H1 (cell line): ENCODE results near the gene SLC9A7. TPM values are rescaled to one million over a fixed set of nuclear protein-coding genes. Genes with fewer than 3 reads are reported as not detected.

Experiments used
- CTCF ChIA-PET: fragments of 300-600 bp; sonication (Branson Sonifier 250); formaldehyde crosslinking; loops from one replicate; lab custom pipeline; 2021; ENCODE audit not compliant: partially characterized antibody; lab: Charles Lee
- POLR2A ChIA-PET: fragments of 300-600 bp; sonication (Branson Sonifier 250); formaldehyde crosslinking; loops from one replicate; lab custom pipeline; 2021; ENCODE audit warnings: inconsistent platforms; ENCODE audit not compliant: partially characterized antibody; lab: Charles Lee
- DNase-seq, 2 experiments: peaks; one replicate each; pipeline versions ENCODE4 v3.0.0 to v3.0.0-alpha.2; 2010 to 2022; ENCODE audit warnings: low spot score in 2 of 2, low read depth in 1 of 2, mixed read lengths in 1 of 2
- FAIRE-seq: peaks from 2 replicates; lab custom pipeline; 2011; peaks lifted over from hg19 to GRCh38; lab: Jason Lieb, UNC
- H2AFZ ChIP-seq: 2 replicates; pipeline ENCODE4 v1.8.1; 2012; ENCODE audit warnings: low read length, inconsistent platforms
- H2AK5ac ChIP-seq: 2 replicates; pipeline ENCODE4 v1.6.1; 2013; ENCODE audit warnings: low read depth, low read length
- H2BK120ac ChIP-seq: replicated peaks from 2 replicates; pipeline ENCODE3; 2013; ENCODE audit warnings: low read depth, low read length, inconsistent platforms
- H2BK12ac ChIP-seq: 2 replicates; pipeline ENCODE4 v1.6.1; 2013; ENCODE audit warnings: low read depth, low read length
- H2BK15ac ChIP-seq: 2 replicates; pipeline ENCODE4 v1.6.1; 2013; ENCODE audit warnings: low read length
- H2BK20ac ChIP-seq: 2 replicates; pipeline ENCODE4 v1.6.1; 2013; ENCODE audit warnings: low read length
- H2BK5ac ChIP-seq: 2 replicates; pipeline ENCODE4 v1.6.1; 2013; ENCODE audit warnings: low read depth, low read length
- H3K14ac ChIP-seq: 2 replicates; pipeline ENCODE4 v1.6.1; 2013; ENCODE audit warnings: inconsistent platforms; ENCODE audit not compliant: insufficient read length
- H3K18ac ChIP-seq: 2 replicates; pipeline ENCODE4 v1.6.1; 2013; ENCODE audit warnings: low read length; ENCODE audit errors: extremely low read depth
- H3K23ac ChIP-seq: 2 replicates; pipeline ENCODE4 v1.6.1; 2013; ENCODE audit warnings: inconsistent platforms; ENCODE audit not compliant: insufficient read length
- H3K23me2 ChIP-seq: 2 replicates; pipeline ENCODE4 v1.6.1; 2013; ENCODE audit warnings: low read depth, low read length
- H3K27ac ChIP-seq: 2 replicates; pipeline ENCODE4 v1.6.1; 2011; ENCODE audit warnings: low read depth, low read length, inconsistent platforms
- H3K27me3 ChIP-seq, 4 experiments: replicated peaks in 1 of 4; 1 replicate in 1 of 4; 2 replicates in 3 of 4; pipeline versions ENCODE4 v1.6.1 to v1.8.1; 2011 to 2013; ENCODE audit warnings: low read length in 3 of 4, mild to moderate bottlenecking in 3 of 4, inconsistent platforms in 2 of 4, mixed read lengths in 2 of 4, moderate library complexity in 1 of 4; ENCODE audit not compliant: control insufficient read depth in 3 of 4, insufficient read depth in 3 of 4; ENCODE audit errors: extremely low read depth in 1 of 4
- H3K36me3 ChIP-seq, 4 experiments: 2 replicates each; pipeline versions ENCODE4 v1.6.1 to v1.8.1; 2011 to 2013; ENCODE audit warnings: mild to moderate bottlenecking in 4 of 4, low read length in 3 of 4, moderate library complexity in 2 of 4, control low read depth in 1 of 4, inconsistent platforms in 1 of 4; ENCODE audit not compliant: insufficient read depth in 4 of 4, control insufficient read depth in 2 of 4
- H3K4ac ChIP-seq: replicated peaks from 2 replicates; pipeline ENCODE3; 2013; ENCODE audit warnings: low read length, low read depth, mixed read lengths, inconsistent platforms; ENCODE audit not compliant: insufficient read length
- H3K4me1 ChIP-seq, 4 experiments: replicated peaks in 1 of 4; 1 replicate in 1 of 4; 2 replicates in 3 of 4; pipeline versions ENCODE4 v1.6.1 to v1.8.1; 2011 to 2013; ENCODE audit warnings: low read length in 3 of 4, inconsistent platforms in 2 of 4, mixed read lengths in 1 of 4; ENCODE audit not compliant: insufficient read depth in 4 of 4, control insufficient read depth in 3 of 4
- H3K4me2 ChIP-seq, 2 experiments: 2 replicates each; pipeline versions ENCODE4 v1.6.1 to v1.8.1; 2011 to 2013; ENCODE audit warnings: low read depth in 2 of 2, low read length in 2 of 2, control low read depth in 1 of 2, inconsistent platforms in 1 of 2, mild to moderate bottlenecking in 1 of 2; ENCODE audit not compliant: insufficient read depth in 1 of 2
- H3K4me3 ChIP-seq, 4 experiments: fragments of 200-600, 300-600 bp in 1 of 4; sonication (generic), shearing (Covaris generic), sonication (Bioruptor Twin) in 1 of 4; 2 replicates each; pipeline versions ENCODE4 v1.5.1 to v1.8.1; 2011 to 2016; ENCODE audit warnings: low read length in 4 of 4, low read depth in 3 of 4, control low read depth in 2 of 4, inconsistent platforms in 2 of 4, mild to moderate bottlenecking in 2 of 4, mixed read lengths in 1 of 4, moderate library complexity in 1 of 4; ENCODE audit not compliant: insufficient read depth in 2 of 4; ENCODE audit errors: extremely low read depth in 1 of 4
- H3K56ac ChIP-seq: replicated peaks from 2 replicates; pipeline ENCODE3; 2013; ENCODE audit warnings: low read depth, mild to moderate bottlenecking, mixed read lengths, low read length, inconsistent platforms; ENCODE audit not compliant: insufficient read length
- H3K79me1 ChIP-seq: 2 replicates; pipeline ENCODE4 v1.6.1; 2013; ENCODE audit warnings: low read depth, low read length, control low read depth
- H3K79me2 ChIP-seq, 2 experiments: 2 replicates each; pipeline versions ENCODE4 v1.6.1 to v1.8.1; 2012 to 2013; ENCODE audit warnings: low read length in 2 of 2, mild to moderate bottlenecking in 2 of 2, inconsistent platforms in 1 of 2; ENCODE audit not compliant: insufficient read depth in 2 of 2, control insufficient read depth in 1 of 2
- H3K9ac ChIP-seq, 4 experiments: replicated peaks in 1 of 4; 1 replicate in 1 of 4; 2 replicates in 3 of 4; pipeline versions ENCODE4 v1.6.1 to v1.8.1; 2011 to 2013; ENCODE audit warnings: low read depth in 3 of 4, low read length in 3 of 4, control low read depth in 2 of 4, mild to moderate bottlenecking in 2 of 4, moderate library complexity in 2 of 4, inconsistent platforms in 1 of 4; ENCODE audit errors: extremely low read depth in 1 of 4
- H3K9me3 ChIP-seq, 2 experiments: 2 replicates each; pipeline versions ENCODE4 v1.6.1 to v1.8.1; 2012 to 2013; ENCODE audit warnings: mild to moderate bottlenecking in 2 of 2, moderate library complexity in 2 of 2, control low read depth in 1 of 2, inconsistent platforms in 1 of 2, low read depth in 1 of 2, low read length in 1 of 2, mixed read lengths in 1 of 2; ENCODE audit not compliant: insufficient read depth in 2 of 2
- H4K20me1 ChIP-seq, 2 experiments: replicated peaks in 1 of 2; 2 replicates each; pipeline versions ENCODE3 to v1.8.1; 2011 to 2013; ENCODE audit warnings: inconsistent platforms in 2 of 2, low read length in 2 of 2, mild to moderate bottlenecking in 1 of 2; ENCODE audit not compliant: insufficient read depth in 2 of 2, control insufficient read depth in 1 of 2
- H4K5ac ChIP-seq: 2 replicates; pipeline ENCODE4 v1.6.1; 2013; ENCODE audit warnings: low read length, low read depth, mixed read lengths, inconsistent platforms; ENCODE audit not compliant: insufficient read length
- H4K8ac ChIP-seq: 2 replicates; pipeline ENCODE4 v1.8.0; 2013; ENCODE audit warnings: mild to moderate bottlenecking, moderate library complexity, low read length, inconsistent platforms; ENCODE audit not compliant: insufficient read depth; ENCODE audit errors: extremely low read depth
- H4K91ac ChIP-seq: replicated peaks from 2 replicates; pipeline ENCODE3; 2013; ENCODE audit warnings: low read length, mixed read lengths, inconsistent platforms; ENCODE audit not compliant: insufficient read length
- ASH2L ChIP-seq: fragments of 200-600, 300-600 bp; sonication (generic); IDR thresholded peaks from one replicate; pipeline ENCODE4 v1.7.1; 2017; ENCODE audit warnings: low read length
- ATF2 ChIP-seq: IDR thresholded peaks from 2 replicates; pipeline ENCODE4 v1.6.1; 2012; ENCODE audit warnings: low read length, inconsistent platforms
- CTBP2 ChIP-seq: IDR thresholded peaks from 2 replicates; pipeline ENCODE4 v1.7.0; 2011; ENCODE audit warnings: borderline replicate concordance, mild to moderate bottlenecking, moderate library complexity, mixed read lengths, low read length; ENCODE audit not compliant: insufficient read depth, insufficient read length
- KDM5A ChIP-seq: fragments of 200-600 bp; IDR thresholded peaks from 2 replicates; pipeline ENCODE4 v1.7.1; 2012; ENCODE audit warnings: mild to moderate bottlenecking, low read length, inconsistent platforms, mixed read lengths
- SIN3A ChIP-seq, 2 experiments: IDR thresholded peaks in 1 of 2; conservative IDR thresholded peaks in 1 of 2; 2 replicates each; pipeline ENCODE4 v1.6.1; 2011 to 2012; ENCODE audit warnings: low read length in 2 of 2, improper control_type of control experiment in 1 of 2, low read depth in 1 of 2, mild to moderate bottlenecking in 1 of 2
- TAF1 ChIP-seq: IDR thresholded peaks from 2 replicates; pipeline ENCODE4 v1.6.1; 2011; ENCODE audit warnings: mild to moderate bottlenecking, low read depth, low read length
- TAF7 ChIP-seq: optimal IDR thresholded peaks from 2 replicates; pipeline ENCODE3; 2011; ENCODE audit warnings: low read depth, mild to moderate bottlenecking, inconsistent platforms, low read length, moderate library complexity, borderline replicate concordance
- WGBS, 2 experiments: shearing (Covaris generic) in 1 of 2; methylation state at CpG; one replicate each; pipeline versions ENCODE4 v1.1.6 to v1.1.7; 2013 to 2015; ENCODE audit warnings: low lambda C conversion rate in 2 of 2, mixed read lengths in 2 of 2, inconsistent platforms in 1 of 2, low coverage in 1 of 2, missing lambda C conversion rate in 1 of 2; ENCODE audit not compliant: insufficient replicate concordance in 2 of 2, insufficient coverage in 1 of 2, insufficient read length in 1 of 2; ENCODE audit errors: extremely low coverage in 1 of 2, missing lambda C conversion rate in 1 of 2; 5-methylcytosine and 5-hydroxymethylcytosine counted together
- polyA plus RNA-seq, 7 experiments: library from polyadenylated mRNA; depleted of rRNA in 3 of 7; stranded (reverse) in 5 of 7; unstranded in 2 of 7; fragments of >200 nt in 5 of 7; fragments of 200-250 nt in 2 of 7; gene quantifications; 1 replicate in 5 of 7; 2 replicates in 1 of 7; 4 replicates in 1 of 7; pipeline versions ENCODE4 v1.2.1 to v1.2.3, GENCODE V29; 2011 to 2013; ENCODE audit warnings: missing spikeins in 2 of 7, mixed read lengths in 2 of 7
- total RNA-seq: library from RNA; stranded (reverse); fragmentation: NEBNext Ultra II Directional; extraction: Animal tissue kit (Norgen Biotek cat#: 25700); gene quantifications from 2 replicates; pipeline ENCODE4 v1.2.1, GENCODE V29; 2021

Gene SLC9A7
- total and polyA plus RNA-seq, 2 of the 8 experiments (the other 6 are each of a cell fraction or from before 2014, with no cell fraction given) = 6.7 to 17.2 TPM

DNA sequence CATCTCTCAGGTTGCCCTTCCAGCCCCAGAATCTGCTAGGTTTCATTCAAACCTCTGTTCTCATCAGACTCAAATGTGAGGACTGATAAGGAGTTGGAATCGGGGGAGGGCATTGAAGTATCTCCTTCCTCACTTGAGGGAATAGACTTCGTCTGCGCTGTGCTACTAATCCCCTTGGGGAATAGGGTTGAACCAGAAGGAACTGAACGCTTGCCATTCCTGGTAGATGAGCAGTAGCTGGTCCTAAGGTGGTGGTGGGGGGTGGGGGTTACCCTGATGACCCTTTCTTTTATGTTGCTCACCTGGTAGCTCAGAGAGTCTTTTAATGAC, 692 bp upstream of the SLC9A7 start:
- H3K56ac ChIP-seq = no peak overlapping the region
- H2BK120ac ChIP-seq = no peak overlapping the region
- H3K14ac ChIP-seq = no peak overlapping the region
- no peak overlapping the region for H4K91ac ChIP-seq
- ChIA-PET CTCF (interaction anchor here (0.8 to 4.5 kb wide), 10 partner anchors 9 to 265 kb away, joined by 3 to 30 read pairs (median 3); partner anchors contain the start of gene RP2), POLR2A (no interaction called here)
- H3K23ac ChIP-seq = no peak overlapping the region
- H3K9ac ChIP-seq = no peak overlapping the region
- H2BK12ac ChIP-seq = no peak overlapping the region; the same call in 1 of the 2 replicates
- peaks cover 0 to 1% of the 10 kb centered on the region in 2 experiments for H4K20me1 ChIP-seq
- 34% methylated on average over 4 of the region's 4 CpGs; no CpG with 5 or more reads in 1 of the 2 experiments for WGBS, 2 experiments
- peaks cover 2 to 14% (median 9%) of the 10 kb centered on the region in 4 experiments; a peak in 6 of 7 replicates for H3K4me1 ChIP-seq
- H3K27me3 ChIP-seq = no peaks in the 10 kb centered on the region; a peak in 1 of 7 replicates
- H3K27ac ChIP-seq = no peak overlapping the region
- no peak overlapping the region for H2AK5ac ChIP-seq
- no peak overlapping the region for H3K18ac ChIP-seq
- peaks cover 3% of the 10 kb centered on the region; the same call in 1 of the 2 replicates for H3K79me1 ChIP-seq
- no peak overlapping the region for H4K5ac ChIP-seq
- no peak overlapping the region for H3K4ac ChIP-seq
- H3K4me2 ChIP-seq = peak overlapping the region; percentile 4 to 79
- no peak overlapping the region for H2BK5ac ChIP-seq
- H3K23me2 ChIP-seq = peaks cover 4% of the 10 kb centered on the region; the same call in 1 of the 2 replicates
- DNase-seq = no peak
- no peak overlapping the region for H2BK20ac ChIP-seq
- H3K79me2 ChIP-seq = peaks cover 0 to 23% of the 10 kb centered on the region in 2 experiments; a peak in 3 of 4 replicates
- H3K36me3 ChIP-seq = no peaks in the 10 kb centered on the region
- H2AFZ ChIP-seq = peak overlapping the region; percentile 95
- no peak overlapping the region for H2BK15ac ChIP-seq
- FAIRE-seq = no peak
- H4K8ac ChIP-seq = no peak overlapping the region
- peak overlapping the region; percentile 61 to 79 (median 73); a peak in 7 of 8 replicates for H3K4me3 ChIP-seq
- no peaks in the 10 kb centered on the region for H3K9me3 ChIP-seq
- TF ChIP-seq SIN3A (conservative IDR thresholded peaks at IDR 0.05 in 1 of 2, IDR thresholded peaks at IDR 0.05 in 1 of 2; ENCODE audit: low read depth in 1 of 2, low read length in 2 of 2) (no peak), TAF1 (no peak), ATF2 (no peak), TAF7 (no peak), KDM5A (no peak), CTBP2 (no peak), ASH2L (no peak)
